Stimulated activated CD4-positive, alpha-beta T cell treated with anti-CD3 and anti-CD28 coated beads, TNF-alpha, amount 100 ng/mL, for 24 hours (primary cell): ENCODE results near the gene TEAD1.

Experiments
- DNase-seq, 3 experiments: peaks; one replicate each; pipeline ENCODE4 v3.0.0-alpha.2; 2020; ENCODE audit warnings: low read depth in 3 of 3

TEAD1 gene

GRCh38 chr11:12673924-12674570, at the start of gene TEAD1:
TEAD1 (plus strand) TSS chr11:12674421.
- DNase-seq: peak; percentile 70 to 84 (median 81)

DNA sequence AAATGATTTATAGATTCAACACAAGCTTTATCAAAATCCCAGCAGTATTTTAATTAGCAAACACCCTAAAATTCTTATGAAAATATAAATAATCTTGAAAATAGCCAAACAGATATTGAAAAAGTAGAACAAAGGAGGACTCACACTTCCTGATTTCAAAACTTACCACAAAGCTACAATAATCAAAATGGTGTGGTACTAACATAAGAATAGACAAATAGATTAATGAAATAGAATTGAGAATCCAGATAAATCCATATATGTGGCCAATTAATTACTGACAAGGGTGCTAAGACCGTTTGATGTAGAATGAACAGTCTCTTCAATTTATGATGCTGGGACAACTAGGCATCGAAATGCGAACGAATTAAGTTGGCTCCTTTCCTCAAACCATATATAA, 49.6 kb upstream of the TEAD1 start:
- DNase-seq: no peak

GRCh38 chr11:12625438-12626071, 48.7 kb upstream of the TEAD1 start:
- no peak for DNase-seq

GRCh38 chr11:12626616-12627015, 47.6 kb upstream of the TEAD1 start:
- no peak for DNase-seq

GRCh38 chr11:12628314-12628713, 45.9 kb upstream of the TEAD1 start:
- DNase-seq: no peak

- no peak for DNase-seq
Observed at GRCh38 chr11:12629601-12630313, 44.5 kb upstream of the TEAD1 start.

GRCh38 chr11:12631651-12632050, 42.6 kb upstream of the TEAD1 start:
- no peak for DNase-seq

DNA sequence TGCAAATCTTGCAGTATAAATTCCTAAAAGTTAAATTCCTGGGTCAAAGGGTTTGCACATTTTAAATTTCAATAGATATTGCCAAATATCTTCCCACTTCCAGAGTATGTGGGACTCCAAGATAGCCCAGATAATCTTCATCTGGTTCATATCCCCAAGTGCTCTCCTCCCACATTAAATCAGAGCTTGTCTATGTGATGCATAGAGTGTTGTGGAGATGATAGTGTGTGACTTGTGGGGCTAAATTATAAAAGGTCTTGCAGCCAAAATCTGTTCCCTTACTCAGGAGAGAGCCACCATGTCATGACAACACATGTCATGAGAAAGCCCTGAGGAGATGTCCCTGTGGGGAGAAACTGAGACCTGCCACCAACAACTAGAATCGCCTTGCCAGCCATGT, 39.9 kb upstream of the TEAD1 start:
- no peak for DNase-seq

DNA sequence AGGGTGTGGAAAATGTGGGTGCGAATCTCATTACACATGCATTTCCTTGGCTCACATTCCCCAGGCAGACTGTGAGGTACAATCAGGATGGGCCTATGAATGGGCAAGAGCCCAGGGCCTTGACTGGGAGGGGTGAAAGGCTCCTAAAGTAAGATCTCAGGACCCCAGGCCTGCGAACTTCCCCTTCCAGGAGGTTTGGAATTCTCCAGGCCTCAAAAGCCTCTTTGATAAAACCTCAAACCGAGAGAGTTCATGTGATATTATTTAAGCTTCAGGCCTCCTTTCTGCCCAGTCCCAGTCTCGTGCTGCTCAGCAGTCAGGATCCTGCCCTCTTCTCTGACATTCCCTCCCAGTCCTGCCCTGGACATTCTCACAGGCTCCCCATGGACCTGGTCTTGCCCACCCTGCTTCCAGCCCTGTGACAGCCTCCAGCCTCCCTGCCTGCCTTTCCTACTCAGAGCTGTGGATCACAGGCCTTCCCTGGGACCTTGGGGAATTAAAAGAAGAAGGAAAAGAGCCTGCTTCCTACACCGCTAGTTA, 37.3 kb upstream of the TEAD1 start:
- no peak for DNase-seq

- DNase-seq: no peak
Observed at GRCh38 chr11:12639388-12639787, 34.8 kb upstream of the TEAD1 start.

DNA sequence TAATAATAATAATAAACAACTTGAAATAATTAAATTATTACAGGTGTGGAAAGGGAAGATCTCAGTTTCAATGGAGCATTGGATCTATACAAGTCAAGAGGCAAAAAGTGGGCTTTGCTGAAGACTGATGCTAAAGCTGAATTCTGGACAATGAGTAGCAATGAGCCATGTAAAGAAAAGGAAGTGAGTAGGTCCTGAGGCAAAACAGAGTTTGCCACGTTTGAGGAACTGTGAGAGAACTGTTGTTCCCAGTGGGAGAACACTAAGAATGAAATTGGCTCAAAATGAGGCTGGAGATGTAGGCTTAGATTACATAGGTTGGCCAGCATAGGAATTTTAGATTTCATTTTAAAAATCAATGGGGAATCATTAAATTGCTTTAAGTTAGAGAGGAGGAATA, 33.9 kb upstream of the TEAD1 start:
- no peak for DNase-seq

GRCh38 chr11:12640926-12641849, 33.0 kb upstream of the TEAD1 start:
- DNase-seq: no peak

DNA sequence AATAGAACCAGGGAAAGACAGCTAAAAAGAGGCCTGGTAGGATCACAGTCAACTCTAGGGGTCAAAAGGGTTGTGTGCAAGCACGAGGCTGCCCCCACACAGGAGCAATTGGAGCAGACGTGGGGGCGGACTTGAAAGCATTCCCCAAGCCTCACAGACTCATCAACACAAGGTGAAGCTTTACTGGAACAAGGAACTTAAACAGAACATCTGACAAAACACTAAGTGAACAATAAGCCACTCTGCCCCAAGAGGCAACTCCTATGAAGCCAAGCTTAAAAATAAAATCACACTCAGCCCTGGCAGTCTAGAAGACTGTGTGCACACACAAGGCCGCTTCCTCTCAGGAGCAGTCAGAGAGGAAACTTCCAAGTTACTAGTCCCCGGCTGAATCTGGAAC, 32.2 kb upstream of the TEAD1 start:
- no peak for DNase-seq

DNA sequence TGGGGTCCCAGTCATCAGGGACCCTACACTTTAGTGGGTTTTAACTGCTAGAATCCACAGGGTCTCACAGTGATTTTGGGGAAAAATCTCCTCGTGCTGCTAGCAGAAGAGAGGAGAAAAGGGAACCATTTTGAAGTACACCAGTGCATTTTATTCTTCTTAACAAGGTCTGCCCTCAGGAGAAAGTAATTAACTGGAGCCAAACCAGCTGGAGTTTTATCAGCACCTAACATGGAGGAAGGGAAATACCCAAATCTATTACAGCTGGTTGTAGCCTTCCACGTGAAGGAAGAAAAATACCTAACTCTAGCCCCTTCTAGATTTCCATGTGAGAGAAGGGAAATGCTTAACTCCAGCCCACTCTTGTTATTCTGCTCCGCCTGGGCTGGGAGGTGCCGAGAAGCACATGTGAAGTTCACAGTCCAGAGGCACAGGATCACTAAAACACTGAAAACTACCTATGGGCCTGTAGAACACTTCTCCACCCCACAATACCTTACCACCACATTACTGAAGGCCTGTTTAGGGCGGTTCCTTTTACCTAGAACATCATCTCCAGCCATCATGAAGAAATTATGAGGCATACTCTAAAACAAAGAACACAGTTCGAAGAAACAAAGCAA, 31.3 kb upstream of the TEAD1 start:
- DNase-seq: no peak

DNA sequence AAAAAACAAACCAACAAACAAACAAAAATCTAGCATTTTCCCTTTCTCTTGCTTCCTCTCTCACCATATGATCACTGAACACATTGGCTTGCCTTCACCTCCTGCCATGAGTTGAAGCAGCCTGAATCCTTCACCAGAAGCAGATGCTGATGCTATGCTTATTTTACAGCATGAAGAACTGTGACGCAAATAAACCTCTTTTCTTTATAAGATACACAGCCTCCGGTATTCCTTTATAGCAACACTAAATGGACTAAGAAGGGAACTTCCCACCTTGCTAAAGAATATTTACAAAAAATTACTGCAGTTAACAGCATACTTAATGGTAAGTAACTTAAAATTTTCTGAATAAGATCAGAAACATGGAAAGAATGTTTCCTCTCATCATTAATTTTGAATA, 27.7 kb upstream of the TEAD1 start:
- no peak for DNase-seq

DNA sequence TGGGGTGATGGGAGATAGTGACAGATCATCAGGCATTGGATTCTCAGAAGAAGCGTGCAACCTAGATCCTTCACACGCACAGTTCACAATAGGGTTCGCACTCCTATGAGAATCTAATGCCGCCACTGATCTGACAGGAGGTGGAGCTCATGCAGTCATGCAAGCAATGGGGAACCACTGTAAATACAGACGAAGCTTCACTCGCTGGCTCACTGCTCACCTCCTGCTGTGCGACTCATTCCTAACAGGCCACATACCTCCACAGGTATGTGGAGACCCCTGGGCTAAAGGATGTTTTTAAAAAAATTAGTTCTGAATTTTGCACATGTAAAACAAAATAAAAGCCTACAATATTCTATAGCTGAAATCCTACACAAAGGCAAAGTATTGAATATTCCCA, 20.5 kb upstream of the TEAD1 start:
- no peak for DNase-seq

DNA sequence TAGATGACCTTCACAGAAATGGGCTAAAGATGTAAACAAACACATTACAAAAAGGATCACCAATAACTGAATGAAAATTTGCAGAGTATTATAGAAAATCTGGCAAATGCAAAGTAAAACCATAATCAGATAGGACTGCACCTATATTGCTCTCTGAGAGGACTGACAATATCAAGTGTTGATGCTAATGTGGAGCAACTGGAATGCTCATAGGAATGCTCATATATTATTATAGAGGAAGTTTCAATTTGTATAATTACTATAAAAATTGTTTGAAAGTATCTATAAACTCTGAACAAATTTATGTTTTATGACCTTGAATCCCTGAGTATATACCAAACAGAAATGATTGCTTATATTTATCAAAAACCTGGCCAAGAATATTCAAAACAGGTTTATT, 18.4 kb upstream of the TEAD1 start:
- DNase-seq: no peak

DNA sequence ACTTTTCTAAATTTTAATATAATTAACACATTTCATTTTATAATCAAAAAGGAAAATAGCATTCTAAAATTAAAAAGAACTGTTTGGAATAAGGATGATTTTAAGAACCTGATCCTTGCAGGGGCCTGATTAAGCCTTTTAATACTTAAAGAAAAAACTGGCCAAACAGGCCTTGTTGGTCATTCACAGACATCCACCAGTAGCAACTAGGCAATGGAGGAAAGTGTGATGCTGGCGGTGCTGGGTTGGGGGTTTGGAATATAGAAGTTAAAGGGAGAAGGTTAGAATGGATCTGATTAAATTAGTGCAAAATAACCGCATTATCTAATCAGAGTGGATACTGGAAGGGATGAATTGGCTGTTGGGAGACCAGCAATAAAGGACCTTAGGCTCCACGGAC, 16.9 kb upstream of the TEAD1 start:
- DNase-seq: no peak

GRCh38 chr11:12657981-12658380, 16.2 kb upstream of the TEAD1 start:
- DNase-seq: no peak

DNA sequence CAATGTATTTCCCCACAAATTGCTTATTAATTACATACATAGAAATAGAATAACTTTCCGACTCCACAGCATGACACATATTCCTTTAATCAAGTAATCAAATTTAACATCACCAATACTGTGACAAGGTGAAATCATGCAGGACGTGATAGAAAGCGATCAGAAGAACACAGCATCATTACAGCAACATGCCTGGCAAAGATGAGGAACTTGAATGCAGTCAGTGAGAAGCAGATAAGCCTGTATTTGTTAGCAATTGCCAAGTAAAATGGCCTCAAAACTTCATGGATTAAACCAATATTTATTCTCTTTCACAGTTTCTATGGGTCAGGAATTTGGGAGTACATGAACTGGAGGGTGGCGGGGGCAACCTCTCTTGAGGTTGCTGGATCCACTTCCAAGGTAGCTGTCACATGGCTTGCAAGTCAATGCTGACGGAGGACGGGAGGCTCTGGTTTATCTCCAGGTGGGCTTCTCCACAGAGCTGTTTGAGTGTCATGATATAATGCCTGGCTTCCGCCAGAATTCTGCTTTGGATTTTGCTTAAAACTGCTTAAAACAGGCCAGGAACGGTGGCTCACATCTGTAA, 12.0 kb upstream of the TEAD1 start:
- no peak for DNase-seq

DNA sequence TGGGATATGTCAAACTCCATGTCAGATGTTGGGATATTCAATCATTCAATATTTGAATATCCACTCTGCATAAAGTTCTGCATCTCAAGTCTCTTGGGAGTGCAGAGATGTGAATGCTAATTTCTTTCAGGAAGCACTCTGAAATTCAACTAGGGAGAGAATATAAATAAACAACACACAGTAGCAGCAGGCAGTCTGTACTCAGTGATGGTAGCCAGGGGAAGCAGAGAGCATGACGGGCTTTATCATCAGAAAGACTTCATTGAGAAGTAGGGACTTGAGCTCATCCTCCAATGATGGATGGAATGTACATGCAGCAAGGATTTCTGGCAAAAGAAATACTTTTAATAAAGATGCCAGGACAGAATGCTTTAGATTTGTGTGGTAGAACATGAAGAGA, 9.8 kb upstream of the TEAD1 start:
- DNase-seq: no peak
